OCI-M2 (cell line): ENCODE data around the gene GTF3C1.
"Not testable (repeated sequence)": the region's sequence is repeated elsewhere in the genome, so short reads cannot be mapped to it uniquely, and the experiment has no call there.

Experiments used
- DNase-seq: peaks from one replicate; lab custom pipeline; 2025; ENCODE audit not compliant: unreplicated experiment; lab: John Stamatoyannopoulos, UW

The GTF3C1 gene

GRCh38 chr16:27463741-27464591 lies 85.7 kb downstream of the GTF3C1 start:
- no peak for DNase-seq

DNA sequence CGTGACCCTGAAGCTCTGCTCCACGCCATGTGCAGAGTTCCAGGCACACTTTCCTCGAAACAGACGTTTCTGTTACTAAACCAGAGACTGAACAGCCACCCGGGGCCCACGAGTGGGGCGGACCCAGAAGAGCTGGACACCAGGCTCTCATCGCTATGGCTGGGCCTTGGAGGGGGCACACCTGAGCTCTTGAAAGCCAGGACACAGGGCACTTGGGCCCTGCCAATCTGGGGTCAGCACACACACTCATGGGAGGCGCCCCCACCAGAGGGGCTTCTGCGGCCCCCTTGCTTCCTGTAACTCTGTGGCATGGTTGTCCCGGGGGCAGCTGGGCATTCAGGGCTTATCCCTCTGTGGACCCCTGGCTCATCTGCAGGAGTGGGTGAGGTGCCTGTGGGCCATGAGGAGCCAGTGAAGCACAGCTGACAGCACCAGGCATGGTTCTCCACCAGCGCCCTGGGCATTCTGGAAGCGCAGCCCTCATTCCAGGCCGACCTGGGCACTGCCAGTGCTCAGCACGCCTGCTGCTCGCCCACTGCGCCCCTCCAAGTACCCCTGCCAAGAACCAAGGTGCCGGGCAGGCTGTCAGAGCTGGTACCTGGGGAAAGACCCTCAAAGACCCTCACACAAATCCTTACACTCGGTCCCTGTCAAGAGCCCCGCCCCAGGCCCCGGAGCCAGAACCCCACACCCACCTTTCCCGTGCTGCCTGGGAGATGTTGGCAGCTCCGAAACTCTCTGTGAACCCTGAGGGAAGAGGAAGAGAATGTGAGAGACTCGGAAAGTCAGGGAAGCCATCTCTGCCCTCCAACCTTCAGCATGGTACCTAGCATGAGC lies 86.6 kb downstream of the GTF3C1 start:
- no peak for DNase-seq

- no peak for DNase-seq
Observed at GRCh38 chr16:27462200-27462845, 87.4 kb downstream of the GTF3C1 start.

DNA sequence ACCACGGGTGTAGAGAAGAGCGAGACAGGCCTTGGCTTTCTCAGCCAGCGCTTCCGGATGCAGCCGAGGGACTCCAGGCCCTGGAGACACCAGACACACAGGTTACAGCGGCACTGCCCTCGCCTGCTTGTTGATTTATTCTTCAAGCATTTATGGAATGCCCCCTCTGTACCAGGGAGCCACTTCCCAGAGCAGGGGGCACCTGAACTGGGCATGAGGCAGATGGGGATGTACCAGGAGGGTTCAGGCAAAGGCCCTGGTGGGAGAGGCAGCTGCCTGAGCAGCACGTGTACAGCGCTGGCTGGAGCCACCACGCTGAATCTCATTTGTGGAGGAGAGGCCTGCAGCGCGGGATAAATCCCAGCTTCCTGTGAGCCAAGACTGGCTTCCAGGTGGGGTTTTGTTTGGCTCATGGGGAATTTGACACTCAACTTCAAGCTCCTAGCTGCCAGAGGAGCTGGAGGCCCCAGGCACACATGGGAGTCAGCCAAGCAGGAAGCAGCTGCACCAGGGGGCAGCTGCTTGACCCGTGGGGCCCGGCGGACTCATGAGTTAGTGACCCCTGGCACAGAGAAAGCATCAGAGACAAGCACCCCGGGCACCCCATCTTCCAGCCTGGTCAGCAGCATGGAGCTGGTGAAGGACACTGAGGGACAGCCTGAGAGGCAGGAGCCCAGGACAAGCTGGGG lies 88.1 kb downstream of the GTF3C1 start:
- no peak for DNase-seq

DNA sequence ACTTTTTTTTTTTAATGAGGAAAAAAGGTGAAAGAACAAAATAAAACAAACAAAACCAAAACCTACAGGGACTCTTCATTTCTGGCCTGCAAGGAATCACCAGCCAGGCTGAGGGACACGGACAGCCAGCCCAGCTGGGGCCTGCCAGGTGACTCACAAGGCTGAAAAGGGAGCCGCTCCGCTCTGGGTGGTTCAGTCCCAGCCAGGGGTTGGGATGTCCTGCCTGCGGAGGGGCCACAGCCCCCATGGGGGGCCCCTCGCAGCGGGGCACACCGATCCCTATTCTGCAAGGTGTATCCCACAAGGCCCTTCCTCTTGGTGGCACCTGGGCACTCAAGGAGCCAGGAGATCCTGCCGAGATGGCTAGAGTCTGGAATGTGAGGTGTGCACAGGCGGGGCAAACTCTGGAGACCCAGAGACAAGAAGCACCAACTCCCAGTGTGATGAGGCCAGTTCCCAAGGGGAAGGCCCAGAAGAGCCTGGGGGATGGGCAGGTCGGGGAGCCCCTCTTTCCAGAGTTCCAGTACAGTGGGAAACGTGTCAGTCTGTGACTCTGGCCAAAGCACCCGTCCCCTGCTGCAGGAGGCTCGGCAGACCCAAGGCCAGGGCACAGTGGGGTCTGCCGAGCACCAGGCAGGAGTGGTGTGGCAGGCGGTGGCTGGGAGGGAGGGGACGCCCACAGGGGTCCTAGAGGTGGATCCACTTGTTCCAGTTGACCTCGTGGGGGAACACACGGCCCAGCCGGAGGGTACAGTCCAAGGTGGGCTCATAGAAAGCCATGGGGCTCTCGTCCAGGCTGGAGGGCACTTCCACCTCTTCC lies 88.8 kb downstream of the GTF3C1 start:
- no peak for DNase-seq

DNA sequence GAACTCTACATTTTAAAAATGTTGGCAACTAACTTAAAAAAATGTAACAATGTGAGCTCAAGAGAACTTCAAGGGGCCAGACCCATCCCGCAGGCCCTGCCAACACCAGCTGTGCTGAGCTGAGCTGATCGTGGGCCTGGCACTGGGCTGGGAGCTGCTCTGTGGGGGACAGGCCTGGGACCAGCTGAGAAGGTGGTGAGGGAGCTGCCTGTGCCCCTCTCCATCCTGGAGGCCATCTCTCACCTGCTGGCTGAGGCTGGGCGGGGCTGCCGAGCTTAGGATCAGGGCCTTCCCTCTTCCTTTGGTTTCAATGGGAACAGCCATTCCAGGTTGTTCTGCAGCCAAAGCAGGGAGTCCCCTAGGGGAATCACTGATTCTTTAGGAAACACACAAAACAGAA lies 89.5 kb downstream of the GTF3C1 start:
- no peak for DNase-seq

DNA sequence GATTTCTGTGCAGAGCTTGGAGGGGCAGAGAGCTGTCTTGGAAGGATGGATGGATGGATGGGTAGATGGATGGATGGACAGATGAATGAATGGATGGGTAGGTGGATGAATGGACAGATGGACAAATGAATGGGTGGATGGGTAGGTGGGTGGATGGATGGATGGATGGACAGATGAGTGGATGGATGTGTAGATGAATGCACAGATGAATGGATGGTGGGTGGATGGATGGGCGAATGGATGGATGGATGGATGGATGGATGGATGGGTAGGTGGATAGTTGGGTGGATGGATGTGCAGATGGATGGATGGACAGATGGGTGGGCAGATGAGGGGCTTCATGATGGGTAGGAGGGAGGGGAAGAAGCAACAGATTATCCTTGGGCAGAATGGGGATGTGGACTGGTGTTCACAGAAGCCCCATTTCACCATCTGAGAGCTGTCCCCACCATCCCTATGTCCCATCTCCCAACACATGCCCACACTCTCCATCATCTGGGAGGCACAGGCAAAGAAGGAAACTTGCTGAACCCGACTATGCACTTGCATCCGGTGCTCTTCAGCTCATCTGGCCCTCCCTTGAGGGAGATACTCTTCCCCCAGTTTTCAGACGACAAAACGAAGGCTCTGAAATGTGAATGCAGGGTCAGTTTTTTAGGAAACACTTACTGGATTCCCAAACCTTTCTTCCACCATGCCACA lies 90.6 kb downstream of the GTF3C1 start:
- no peak for DNase-seq

DNA sequence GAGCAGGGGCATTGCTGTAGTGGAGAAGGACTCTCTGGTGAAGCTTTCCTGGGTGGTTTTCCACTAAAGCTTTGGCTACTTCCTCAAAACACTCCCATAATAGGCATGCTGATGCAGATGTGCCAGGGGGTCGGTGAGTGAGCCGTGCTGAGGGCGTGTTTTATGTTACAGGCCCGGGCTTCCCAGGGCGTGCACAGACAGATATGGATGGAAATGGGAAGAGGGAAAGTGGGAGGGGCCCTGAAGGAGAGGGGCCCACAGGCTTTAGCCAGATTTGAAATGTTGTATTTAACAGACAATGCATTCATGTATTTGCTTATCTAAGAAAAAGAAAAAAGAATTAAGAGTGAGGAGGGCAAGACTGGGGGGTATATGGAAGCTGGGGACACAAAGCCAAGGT lies 91.5 kb downstream of the GTF3C1 start:
- DNase-seq: no peak

GRCh38 chr16:27457605-27457900 lies 92.2 kb downstream of the GTF3C1 start:
- DNase-seq: not testable (repeated sequence)

DNA sequence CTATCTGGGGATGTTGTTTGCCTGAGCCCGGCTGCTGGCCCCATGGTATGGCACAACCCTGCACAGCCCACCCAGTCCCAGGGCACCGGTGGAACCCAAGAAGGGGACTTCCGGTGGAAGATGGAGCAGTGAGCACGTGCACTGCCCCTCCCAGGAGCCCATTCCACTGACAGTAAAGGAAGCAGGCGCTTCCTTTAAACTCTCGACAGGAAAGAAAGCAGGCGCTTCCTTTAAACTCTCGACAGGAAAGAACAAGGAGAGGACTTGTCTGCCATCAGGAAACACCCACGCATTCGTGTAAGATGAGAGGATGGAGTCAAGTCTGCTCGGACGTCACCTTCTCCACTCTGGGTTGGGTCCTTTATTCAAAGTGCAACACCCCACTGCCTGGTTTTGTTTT lies 94.0 kb downstream of the GTF3C1 start:
- DNase-seq: no peak

DNA sequence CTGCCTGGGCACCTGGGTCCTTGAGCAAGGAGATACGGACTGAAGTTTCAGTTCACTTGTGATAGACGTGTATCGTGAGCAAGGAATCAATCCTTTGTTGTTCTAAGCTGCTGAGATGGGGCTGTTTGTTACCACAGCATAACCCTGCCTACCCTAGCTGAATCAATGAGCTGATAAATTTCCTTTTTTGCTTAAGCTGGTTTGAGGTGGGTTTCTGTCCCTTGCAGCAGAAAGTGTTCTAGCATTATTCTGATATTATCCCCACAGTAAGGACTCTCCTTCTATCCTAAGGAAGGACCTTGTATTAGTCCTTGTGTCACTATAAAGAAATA lies 96.3 kb downstream of the GTF3C1 start:
- DNase-seq: no peak

DNA sequence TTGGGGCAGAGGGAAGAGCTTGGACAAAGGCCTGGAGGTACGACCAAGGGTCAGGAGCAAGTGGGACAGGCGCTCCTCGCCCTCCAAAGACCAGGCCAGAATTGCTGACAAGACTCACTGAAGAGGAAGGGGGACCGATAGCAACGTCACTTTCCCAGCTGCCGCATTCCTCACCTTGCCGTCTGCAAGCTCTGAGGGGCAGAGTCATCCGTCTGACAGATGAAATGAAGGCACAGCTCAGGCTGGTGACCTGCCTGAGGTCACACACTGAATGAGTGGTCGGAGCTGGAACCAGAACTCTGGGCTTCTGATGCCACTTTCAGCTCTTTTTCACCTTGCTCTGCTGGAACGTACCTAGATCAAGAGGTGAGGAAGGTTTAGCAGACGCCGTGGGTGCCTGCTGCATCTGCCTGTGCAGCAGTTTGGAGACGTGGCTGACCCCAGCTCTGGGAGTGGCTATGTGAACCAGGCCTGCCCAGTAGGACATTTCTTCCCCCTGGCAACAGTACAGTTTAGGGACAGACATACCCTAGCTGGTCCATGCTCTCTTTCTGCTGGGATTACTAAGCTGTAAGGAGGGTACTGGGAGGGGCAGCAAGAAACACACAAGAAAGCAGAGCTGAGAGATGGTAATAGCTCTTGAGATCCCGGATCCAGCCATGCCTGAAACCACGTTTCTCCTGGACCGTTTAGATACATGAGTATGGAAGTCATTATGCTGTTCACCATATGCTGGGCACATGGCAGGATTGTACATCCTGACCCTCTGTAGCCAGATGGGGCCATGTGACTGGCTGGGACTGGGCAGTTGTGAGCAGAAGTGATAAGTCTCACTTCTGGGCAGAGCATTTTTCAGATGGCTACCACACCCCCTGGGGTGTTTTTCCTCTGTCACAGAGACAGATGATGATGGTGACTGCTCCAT lies 96.9 kb downstream of the GTF3C1 start:
- DNase-seq: no peak

- no peak for DNase-seq
Observed at GRCh38 chr16:27450196-27450549, 99.5 kb downstream of the GTF3C1 start.

DNA sequence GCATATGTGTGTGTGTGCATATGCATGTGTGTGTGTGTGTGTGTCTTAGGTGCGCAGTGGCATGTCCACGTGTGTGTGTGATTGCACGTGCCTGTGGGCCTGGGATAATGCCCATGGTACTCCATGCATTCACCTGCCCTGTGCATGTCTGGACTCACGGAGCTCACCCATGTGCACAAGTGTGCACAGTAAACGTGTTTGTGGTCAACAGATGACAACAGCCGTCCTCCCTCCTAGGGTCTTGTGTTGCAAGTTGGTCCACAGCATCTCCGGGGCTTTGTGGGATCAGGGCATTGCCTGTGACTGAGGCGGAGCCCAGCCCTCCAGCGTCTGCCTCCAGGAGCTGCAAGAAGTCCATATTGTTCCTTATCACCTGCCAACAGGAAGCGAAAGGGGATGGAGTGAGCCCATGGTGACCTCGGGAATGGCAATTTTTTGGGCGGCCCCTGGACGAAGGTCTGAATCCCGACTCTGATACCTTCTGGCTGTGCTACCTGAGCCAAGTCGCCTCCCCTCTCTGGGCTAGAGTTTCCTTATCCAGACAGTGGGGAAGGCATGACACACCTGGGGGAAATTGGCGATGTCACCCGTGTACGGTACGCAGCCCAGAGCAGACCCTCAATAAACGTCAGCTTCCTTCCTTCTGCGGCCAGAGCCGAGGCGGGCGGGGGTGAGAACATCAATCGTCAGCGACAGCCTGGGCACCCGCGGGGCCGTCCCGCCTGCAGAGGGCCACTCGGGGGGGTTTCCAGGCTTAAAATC lies 100.1 kb downstream of the GTF3C1 start:
- DNase-seq: no peak

DNA sequence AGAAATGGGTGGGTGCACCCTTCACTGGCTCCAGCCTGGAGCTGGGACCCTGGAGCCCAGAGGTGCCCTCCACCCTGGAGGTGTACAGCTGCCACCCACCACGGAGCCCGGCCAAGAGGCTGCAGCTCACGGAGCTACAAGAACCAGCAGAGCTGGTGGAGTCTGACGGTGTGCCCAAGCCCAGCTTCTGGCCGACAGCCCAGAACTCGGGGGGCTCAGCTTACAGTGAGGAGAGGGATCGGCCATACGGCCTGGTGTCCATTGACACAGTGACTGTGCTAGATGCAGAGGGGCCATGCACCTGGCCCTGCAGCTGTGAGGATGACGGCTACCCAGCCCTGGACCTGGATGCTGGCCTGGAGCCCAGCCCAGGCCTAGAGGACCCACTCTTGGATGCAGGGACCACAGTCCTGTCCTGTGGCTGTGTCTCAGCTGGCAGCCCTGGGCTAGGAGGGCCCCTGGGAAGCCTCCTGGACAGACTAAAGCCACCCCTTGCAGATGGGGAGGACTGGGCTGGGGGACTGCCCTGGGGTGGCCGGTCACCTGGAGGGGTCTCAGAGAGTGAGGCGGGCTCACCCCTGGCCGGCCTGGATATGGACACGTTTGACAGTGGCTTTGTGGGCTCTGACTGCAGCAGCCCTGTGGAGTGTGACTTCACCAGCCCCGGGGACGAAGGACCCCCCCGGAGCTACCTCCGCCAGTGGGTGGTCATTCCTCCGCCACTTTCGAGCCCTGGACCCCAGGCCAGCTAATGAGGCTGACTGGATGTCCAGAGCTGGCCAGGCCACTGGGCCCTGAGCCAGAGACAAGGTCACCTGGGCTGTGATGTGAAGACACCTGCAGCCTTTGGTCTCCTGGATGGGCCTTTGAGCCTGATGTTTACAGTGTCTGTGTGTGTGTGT lies 100.9 kb downstream of the GTF3C1 start:
- no peak for DNase-seq

- no peak for DNase-seq
Observed at GRCh38 chr16:27447301-27447700, 102.4 kb downstream of the GTF3C1 start.

- no peak for DNase-seq
Observed at GRCh38 chr16:27446721-27447120, 103.0 kb downstream of the GTF3C1 start.
